Stimulated activated CD4-positive, alpha-beta T cell treated with anti-CD3 and anti-CD28 coated beads, Interleukin-4, amount 100 ng/mL, for 48 hours (primary cell): ENCODE measurements around the gene CEP295NL.
"Not testable (repeated sequence)": the region's sequence is repeated elsewhere in the genome, so short reads cannot be mapped to it uniquely, and the experiment has no call there.

Source experiments
- DNase-seq, 2 donors: peaks; one replicate each; pipeline ENCODE4 v3.0.0-alpha.2; 2020; ENCODE audit warnings: low read depth in 2 of 2

CEP295NL gene

DNA sequence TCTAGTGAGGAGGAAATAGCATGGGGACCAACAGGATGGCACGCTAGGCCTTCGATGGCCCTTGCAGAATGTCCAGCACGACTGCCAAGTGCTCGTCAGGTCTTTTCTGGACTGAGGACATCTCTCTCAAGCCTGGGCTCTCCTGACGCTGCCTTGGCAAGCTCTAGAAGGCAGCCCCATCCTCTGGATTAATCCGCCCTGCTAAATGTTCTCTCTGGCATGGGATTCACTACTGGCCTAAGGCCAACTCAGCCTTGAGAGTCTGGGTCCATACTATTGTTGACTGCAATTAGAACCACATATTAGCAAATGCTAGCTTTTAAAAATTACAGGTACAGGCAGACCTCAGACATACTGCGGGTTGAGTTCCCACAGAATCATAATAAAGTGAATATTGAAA, 2.5 kb upstream of the CEP295NL start:
- DNase-seq = no peak

DNA sequence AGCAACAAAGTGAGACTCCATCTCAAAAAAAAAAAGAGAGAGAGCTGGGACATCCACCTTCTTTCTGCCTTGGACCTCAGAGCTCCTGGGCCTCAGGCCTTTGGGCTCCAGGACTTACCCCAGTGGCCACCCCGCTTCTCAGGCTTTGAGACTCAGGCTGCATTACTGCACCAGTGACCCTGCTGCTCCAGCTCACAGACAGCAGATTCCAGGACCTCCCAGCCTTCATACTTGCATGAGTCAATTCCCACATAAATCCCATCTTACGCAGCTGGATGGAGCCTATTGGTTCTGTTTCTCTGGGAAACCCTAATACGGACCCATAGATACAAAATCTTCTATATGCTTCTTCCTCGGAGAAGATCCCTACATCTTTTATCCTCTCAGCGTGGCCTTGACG, 2.1 kb upstream of the CEP295NL start:
- DNase-seq = no peak

DNA sequence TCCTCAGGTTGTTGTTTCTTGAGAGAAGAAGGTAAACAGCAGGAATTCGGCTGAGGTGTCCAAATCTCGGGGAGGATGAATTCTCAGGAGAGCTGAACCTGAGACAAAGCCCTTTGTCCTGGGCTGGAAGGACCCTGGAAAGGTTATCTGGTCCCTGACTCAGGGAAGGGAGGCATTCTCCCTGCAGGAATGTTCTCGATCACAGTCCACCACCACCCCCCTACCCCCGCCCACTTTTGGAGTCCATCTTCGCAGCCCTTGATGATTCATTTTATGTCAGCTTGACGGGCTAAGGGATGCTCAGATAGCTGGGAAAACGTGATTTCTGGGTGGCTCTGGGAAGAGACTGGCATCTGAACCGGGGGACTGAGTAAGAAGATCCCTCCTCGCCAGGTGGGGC, 1.4 kb upstream of the CEP295NL start:
- DNase-seq = no peak

DNA sequence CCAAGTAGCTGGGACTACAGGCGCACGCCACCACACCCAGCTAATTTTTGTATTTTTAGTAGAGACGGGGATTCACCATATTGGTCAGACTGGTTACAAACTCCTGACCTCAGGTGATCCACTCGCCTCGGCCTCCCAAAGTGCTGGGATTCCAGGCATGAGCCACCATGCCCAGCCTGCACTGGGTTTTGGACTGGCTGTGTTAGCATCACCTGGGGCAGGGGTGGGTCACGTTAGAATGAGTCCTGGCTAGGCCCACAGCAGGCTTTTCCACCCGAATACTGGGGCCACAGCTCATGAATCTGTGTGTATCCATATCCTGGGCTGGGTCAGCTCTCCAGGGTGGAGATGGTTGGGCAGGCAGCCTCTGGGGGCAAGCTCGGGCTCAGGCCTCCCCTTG, 770 bp downstream of the CEP295NL start:
- not testable (repeated sequence) for DNase-seq

DNA sequence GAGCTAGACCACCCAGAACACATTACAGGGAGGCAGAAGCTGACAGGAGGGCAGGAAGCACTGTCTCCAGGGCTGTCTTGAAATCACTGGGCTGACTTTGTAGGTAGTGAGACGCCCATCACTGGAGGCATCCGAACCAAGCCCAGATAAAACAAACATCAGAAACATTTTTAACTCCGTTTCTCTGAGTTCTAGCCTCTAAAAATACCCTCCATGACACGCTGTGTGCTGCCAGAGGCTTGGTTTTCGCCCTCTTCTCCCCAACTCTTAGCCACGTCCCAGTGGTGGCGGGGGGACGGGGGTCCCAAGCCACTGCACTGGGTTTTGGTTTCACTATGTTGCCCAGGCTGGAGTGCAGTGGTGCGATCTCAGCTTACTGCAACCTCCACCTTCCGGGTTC, 1.2 kb downstream of the CEP295NL start:
- DNase-seq = no peak

DNA sequence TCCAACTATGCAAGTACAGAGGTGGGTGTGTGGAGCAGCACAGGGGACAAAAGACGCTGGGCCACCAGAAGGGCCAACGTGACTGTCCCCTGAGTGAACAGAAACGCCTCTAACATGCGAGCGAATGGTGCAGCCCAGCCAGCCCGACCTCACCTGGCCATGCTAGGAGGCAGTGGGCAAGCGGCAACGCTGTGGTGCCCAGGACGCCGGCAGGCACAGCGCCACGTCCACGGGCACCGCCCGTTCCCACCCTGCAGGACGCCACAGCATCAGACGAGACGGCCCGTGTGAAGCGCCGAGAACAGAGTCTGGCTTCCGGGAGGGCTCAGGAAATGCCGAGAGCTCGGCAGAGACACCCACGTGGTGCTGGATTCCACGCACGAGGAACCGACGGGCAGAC, 2.2 kb downstream of the CEP295NL start:
- DNase-seq = no peak

DNA sequence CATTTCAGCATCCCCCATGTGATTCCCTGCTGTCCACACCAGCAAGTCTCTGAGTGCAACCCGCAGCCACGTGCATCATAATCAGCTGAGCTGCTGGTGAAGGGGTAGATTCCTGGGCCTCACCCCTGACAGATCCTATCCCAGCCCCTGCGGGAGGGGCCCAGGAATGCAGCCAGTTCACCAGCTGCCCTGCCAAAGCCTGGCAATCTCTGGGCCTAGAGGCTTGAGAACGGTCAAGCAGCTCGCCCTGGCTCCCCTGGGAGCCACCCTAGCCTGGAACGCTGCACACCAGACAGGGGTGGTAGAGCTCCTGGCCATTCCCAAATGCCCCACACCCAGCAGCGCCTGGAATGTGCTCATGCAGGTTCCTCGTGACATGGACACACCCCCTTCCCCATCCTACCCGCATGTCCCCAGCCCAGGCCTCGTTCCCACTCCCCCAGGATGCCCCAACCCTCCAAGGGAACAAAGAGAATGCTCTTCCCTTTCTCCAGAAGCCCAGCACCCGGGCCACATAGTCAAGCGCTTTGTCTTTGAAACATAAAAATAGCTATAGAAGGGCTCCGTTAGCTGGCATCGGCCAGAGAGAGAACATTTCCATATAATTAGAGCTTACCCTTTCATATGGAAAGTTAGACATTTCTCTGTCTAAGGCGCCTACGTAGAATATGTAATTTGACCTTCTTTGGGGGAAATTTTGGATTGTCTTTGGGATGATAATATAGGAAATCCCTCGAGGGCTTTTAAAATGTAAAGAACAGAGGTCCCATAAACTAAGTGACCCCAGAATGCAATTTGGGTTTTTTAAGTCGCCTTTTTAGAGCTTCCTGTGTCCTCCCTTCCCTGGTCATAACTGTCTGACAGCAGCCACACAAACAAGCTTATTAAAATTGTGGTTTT, 3.4 kb downstream of the CEP295NL start:
- no peak for DNase-seq

DNA sequence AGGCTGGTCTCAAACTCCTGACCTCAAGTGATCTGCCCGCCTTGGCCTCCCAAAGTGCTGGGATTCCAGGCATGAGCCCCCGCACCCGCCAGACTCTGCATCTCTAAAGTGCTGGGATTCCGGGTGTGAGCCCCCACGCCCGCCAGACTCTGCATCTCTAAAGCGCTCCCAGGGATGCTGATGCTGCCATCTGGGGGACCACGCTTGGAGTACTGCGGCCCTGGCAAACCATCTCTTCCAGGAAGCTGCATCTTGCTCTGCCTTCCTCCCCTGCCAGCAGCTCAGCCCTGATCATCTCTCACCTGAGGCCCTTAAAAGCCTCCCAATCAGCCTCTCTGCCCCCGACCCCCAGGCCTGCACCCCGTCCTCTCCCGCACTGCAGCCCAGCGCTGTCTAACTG, 4.1 kb downstream of the CEP295NL start:
- no peak for DNase-seq

DNA sequence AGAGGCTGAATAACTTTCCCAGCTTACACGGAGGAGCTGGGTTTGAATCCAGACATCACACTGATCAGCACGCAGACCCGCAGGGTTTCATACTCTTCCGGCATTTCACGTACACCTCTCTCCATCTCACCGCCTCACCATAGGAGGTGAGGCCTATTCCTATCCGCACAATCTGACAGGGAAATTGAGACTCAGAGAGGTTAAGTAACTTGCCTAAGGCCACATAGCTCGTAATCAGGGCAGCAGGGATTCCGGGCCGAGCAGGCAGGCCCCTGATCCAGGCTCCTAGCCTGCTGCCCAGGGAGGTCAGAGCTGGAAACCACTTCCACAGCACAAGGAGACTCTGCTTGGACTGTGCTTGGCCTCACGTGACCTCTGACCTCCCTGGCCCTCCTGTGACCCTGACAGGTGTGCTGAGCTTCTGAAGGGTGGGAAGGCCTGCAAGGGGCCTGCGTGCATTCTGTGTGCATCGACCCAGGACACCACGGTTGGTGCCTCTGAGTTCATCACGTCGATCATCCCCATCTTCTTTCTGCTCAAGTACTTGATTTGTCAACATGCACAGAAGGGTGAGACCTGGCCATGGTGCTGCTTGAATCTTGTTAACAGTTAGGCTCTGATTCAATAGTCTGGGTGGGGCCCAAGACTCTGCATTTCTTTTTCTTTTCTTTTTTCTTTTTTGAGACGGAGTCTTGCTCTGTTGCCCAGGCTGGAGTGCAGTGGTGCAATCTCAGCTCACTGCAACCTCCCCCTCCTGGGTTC, 4.7 kb downstream of the CEP295NL start:
- no peak for DNase-seq

DNA sequence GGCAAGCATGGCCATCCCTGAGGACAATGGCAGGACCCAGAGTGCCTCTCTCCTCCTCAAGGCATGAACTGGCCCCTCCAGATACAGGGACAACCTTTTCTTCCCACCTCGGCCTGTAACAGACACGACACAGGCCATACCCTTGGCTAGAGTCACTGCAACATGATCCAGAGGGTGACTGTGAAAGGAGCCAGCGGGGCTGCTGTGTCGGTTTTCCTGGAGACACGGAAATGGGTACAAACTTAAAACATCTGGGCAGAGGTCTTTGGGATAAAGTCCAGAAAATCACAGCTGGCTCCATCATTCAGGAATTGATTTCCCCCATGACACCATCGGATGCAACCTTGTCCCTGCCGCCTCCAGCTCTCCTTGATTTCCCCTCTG, 5.3 kb downstream of the CEP295NL start:
- DNase-seq = no peak

DNA sequence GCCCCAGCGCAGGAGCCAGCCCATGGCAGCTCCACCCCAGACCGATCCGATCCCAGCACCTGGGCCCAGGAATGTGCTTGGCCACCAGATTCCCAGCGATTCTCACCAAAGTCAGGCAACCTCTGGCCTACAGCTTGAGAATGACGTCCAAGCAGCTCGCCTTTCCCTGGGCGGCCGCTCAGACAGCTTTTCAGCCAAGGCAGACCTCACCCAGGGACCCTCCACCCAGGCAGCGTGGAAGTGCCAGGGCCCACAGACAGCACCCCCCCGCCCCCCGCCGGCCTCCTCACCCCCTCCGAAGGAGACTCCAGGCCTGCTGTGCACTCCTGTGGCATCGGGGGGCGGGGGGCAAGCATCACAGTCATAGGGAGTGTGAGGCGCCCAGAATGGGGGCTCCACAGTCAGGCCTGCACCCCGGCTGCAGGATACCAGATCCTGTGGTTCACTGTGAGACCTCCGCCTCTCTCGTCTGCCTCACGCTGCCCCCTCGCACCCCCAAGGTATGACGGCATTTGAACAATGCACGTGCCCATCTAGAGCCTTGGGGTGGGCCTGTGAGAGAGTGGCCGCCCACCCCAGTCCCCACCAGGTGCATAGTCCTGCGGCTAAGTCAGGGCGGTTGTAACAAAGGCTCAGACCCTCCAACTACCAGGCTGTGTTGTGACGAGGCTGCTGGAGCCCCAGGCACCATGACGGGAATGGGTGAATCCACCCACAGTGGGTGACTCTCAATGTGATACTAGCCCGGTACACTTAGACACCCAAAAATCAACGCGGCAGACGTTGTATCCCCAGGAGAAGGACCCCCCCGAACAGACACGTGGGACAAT, 6.0 kb downstream of the CEP295NL start:
- DNase-seq = no peak

DNA sequence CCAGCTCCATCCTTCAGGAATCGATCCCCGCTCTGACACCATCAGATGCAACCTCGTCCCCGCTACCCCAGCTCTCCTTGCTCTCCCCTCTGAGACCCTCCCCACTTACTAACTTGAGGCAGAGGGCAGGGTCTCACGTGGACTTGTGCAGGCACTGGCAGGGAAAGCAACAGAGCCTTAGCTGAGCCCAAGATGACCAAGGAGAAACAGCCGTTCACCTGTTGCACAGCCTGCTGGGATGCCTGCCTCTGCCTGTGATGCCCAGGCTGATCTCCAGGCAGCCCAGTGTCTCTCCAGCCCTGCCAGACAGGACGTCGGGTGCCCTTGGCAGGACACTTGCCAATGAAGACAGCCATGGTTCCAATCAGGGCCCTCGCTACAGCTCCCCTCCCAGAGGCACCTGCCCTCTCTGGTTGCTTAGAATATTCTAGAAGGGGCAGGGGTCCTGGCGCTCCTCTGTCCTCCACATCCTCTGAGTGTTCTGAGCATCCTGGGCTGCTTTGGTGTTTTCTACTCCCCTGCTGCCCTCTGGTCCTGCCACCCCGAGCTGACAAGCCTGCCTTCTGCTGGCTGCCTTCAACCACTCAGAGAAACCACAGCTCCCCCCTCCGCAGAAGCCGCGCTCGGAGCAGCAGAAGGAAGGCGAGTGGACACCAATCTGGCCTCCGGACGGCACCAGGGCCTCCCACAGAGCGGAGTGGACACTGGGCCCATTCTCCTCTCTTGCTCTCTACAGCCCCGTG, 6.7 kb downstream of the CEP295NL start:
- DNase-seq = no peak

DNA sequence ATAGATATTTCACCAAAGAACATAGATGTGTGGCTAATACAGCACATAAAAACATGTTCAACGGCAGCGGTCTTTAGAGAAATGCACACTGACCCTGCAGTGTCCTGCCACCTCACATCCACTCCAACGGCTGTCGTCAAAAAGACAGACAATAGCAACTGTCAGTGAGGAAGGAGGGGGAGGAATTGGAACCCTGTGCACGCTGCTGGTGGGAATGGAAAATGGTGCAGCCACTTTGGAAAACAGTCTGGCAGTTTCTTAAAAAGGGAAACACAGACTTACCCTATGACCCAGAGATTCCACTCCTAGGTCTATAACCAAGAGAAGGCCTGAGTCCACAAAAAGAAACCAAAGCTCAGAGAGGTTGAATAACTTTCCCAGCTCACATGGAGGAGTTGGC, 7.7 kb downstream of the CEP295NL start:
- no peak for DNase-seq

DNA sequence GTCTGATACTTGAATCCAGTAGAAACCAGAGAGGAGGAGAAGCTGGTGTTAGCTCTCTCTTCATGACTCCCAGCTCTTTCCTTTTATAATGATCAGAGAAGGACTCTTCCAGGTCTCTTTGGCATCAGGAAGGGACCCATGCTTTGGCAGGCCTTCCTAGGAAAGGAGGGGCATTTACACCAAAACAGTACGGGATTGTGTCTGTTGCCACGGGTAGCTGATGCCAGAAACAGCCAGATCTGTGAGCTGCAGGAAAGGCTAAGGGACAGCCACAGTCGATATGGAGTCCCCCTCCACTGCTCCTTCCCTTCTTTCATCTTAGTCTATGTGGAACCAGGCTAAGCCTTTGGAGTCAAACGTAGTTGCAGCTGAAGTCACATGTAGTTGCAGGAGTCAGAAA, 9.3 kb downstream of the CEP295NL start:
- DNase-seq = no peak

DNA sequence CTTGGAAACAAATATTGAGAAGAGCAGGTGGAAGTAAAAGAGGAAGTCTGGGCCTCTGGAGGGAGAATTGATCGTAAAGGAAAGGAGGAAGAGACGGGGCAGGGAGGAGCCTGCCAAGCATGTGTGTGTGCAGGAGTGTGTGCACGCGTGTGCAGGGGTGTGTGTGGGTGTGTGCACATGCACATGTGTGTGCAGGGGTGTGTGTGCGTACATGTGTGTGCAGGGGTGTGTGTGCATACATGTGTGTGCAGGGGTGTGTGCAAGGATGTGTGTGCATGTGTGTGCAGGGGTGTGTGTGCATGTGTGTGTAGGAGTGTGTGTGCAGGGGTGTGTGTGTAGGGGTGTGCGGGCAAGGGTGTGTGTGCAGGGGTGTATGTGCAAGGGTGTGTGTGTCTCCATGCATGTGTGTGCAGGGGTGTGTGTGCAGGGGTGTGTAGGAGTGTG, 10.0 kb downstream of the CEP295NL start:
- DNase-seq = no peak

DNA sequence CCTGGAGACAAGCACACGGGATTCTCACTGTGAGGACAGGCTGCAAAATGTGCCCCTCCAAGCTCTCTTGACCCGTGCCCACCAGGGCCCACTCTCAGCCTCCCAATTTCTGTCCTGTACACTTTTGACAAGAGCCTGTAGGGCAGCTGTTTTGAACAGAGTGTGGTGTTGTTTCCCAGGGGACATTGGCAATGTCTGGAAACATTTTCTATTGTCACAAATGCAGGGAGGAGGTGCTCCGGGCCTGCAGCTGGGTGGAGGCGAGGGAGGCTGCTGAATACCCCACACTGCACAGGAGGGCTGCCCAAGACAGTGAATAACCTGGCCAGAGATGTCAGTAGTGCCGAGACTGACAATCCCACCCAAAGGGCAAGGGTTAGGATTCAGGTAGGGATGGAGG, 10.5 kb downstream of the CEP295NL start:
- no peak for DNase-seq

DNA sequence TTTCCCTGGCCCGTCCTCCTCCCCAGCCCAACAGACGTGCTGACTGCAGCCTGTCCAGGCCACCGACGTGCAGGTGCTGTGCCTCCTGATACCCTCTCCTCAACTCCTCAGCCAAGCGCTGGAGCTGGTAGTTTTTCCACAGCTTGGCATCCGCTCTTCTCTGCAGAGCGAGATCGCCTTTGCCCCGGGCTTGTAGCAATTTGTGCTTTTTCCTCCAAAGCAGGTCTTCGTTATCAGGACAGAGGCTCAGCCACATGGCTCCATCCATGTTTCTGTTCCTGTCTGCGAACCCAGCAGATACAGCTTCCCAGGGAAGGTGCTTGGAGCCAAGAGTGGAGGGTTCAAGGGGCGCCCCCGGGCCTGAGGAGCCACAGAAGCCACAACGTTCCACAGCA, 10.9 kb downstream of the CEP295NL start:
- DNase-seq = no peak

DNA sequence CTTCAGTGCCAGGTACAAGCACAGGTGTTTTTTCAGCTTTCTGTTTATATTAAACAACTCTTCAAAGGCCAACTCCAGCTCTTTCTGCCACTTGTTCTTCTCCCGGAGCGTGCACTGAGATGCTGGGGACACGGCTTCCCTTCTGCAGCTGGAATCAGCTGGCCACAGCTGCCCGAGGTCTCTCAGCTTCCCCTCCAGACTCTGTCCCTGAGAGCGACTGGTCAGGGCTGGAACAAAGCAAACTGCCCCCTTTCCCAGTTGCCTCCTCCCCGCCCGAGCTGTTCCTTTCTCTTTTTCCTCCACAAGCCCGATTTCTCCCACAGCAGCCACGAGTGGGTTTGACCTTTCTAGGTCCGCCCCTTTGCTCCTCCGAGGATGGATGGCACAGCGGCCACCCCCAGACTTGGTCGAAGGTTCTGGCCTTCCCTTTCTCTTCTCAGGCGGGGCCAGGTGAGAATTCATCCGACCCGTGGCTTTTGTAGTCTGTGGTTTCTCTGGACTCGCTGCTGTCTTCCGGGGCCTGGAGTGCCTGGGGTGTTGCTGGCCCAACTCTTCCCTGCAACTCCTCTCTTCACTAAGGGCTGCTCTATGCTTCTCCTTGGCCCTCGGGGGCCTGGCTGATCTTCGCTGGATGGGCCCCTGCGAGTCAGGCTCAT, 11.5 kb downstream of the CEP295NL start:
- no peak for DNase-seq

DNA sequence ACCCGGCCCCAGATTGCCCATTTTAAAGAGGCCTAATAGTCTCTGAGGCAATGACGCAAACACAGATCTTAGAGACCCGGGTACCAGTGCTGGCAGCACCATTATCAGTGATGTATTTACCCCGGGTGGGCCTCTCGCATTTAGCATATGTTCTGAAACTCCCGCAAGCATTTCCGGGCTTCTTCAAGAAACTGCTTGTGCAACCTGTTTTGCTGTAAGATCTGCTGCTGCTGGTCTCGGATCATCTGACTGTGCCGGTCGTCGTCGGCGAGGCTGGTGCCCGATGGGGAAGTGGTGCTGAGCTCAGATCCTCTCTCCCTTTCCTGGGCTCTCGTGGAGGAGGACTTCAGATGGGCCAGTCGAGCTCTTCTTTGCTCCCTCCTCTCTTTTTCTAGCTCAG, 12.5 kb downstream of the CEP295NL start:
- peak in 1 of 2 donors; percentile 15 for DNase-seq

DNA sequence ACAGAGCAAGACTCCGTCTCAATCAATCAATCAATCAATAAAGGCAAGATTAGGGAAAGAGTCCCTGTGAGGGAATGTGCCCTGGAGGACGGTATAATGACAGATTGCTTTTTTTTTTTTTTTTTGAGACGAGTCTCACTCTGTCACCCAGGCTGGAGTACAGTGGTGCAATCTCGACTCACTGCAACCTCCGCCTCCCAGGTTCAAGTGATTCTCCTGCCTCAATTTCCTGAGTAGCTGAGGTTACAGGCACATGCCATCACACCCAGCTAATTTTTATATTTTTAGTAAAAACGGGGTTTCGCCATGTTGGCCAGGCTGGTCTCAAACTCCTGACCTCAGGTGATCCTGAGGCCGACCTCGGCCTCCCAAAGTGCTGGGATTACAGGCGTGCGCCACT, 12.9 kb downstream of the CEP295NL start:
- not testable (repeated sequence) for DNase-seq

DNA sequence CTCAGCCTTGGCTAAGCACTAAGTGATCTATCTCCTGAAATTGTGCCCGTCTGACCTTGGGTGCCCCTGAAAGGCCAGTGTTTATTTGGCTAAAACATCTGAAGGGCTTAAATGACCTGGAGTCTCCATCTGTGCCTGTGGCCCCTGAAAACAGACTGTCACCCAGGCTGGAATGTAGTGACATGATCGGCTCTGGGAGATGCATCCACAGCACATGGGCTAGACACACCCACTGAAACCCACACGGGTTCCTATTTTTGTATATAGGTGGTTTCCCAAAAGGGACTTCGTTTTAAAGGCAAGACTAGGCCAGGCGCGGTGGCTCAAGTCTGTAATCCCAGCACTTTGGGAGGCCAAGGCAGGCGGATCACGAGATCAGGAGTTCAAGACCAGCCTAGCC, 13.5 kb downstream of the CEP295NL start:
- peak in 1 of 2 donors; percentile 15 for DNase-seq
